Embryonic facial prominence (tissue), 1 donor: ENCODE results near the gene PSD4.

Experiments used
- DNase-seq: peaks from one replicate; pipeline ENCODE4 v3.0.0-alpha.2; 2016; ENCODE audit errors: extremely low spot score

PSD4 gene

GRCh38 chr2:113167962-113168340 is 5.8 kb upstream of the PSD4 start:
- no peak for DNase-seq

- no peak for DNase-seq
These were observed 4.7 kb upstream of the PSD4 start for GRCh38 chr2:113169002-113169530.

- DNase-seq: no peak
These were observed 4.2 kb upstream of the PSD4 start for GRCh38 chr2:113169586-113169985.

GRCh38 chr2:113171334-113172075 is 2.3 kb upstream of the PSD4 start:
- no peak for DNase-seq

GRCh38 chr2:113172721-113173541 is 840 bp upstream of the PSD4 start:
- DNase-seq: no peak

GRCh38 chr2:113174376-113174750 is 592 bp downstream of the PSD4 start:
- no peak for DNase-seq

GRCh38 chr2:113175042-113175628 is 1.4 kb downstream of the PSD4 start:
- no peak for DNase-seq

- DNase-seq: no peak
These were observed 2.2 kb downstream of the PSD4 start for GRCh38 chr2:113175736-113176695.

GRCh38 chr2:113176696-113177355 is 3.1 kb downstream of the PSD4 start:
- no peak for DNase-seq

GRCh38 chr2:113178069-113178746 is 4.4 kb downstream of the PSD4 start:
- no peak for DNase-seq

GRCh38 chr2:113178891-113179290 is 5.1 kb downstream of the PSD4 start:
- DNase-seq: no peak

GRCh38 chr2:113179446-113180045 is 5.8 kb downstream of the PSD4 start:
- DNase-seq: no peak

- no peak for DNase-seq
These were observed 6.6 kb downstream of the PSD4 start for GRCh38 chr2:113180131-113180946.

- no peak for DNase-seq
These were observed 7.7 kb downstream of the PSD4 start for GRCh38 chr2:113181258-113182051.

GRCh38 chr2:113182471-113183260 is 8.9 kb downstream of the PSD4 start:
- no peak for DNase-seq

GRCh38 chr2:113183264-113183663 is 9.5 kb downstream of the PSD4 start:
- no peak for DNase-seq

GRCh38 chr2:113183703-113184102 is 9.9 kb downstream of the PSD4 start:
- DNase-seq: no peak
